Measurements from ENCODE around the gene LHPP.

- no peak for TF ChIP-seq CTCF (IDR thresholded peaks at IDR 0.05 in 8 of 11, conservative IDR thresholded peaks at IDR 0.05 in 3 of 11)
- no peak for TF ChIP-seq POLR2AphosphoS5 (IDR thresholded peaks at IDR 0.05)
These were observed 168.9 kb downstream of the LHPP start for GRCh38 chr10:124630551-124630950.

Data from spleen (tissue), 7 donors.